ENCODE measurements around the gene BLOC1S3.
"Not testable (repeated sequence)": the region's sequence is repeated elsewhere in the genome, so short reads cannot be mapped to it uniquely, and the experiment has no call there.

Gene BLOC1S3

GRCh38 chr19:45218911-45219743 lies 40.5 kb downstream of the BLOC1S3 start:
- H3K27ac ChIP-seq: no peak overlapping the region
- TF ChIP-seq ZFX (IDR thresholded peaks at IDR 0.05; ENCODE audit: borderline replicate concordance): no peak
- TF ChIP-seq CTCF (IDR thresholded peaks at IDR 0.05): no peak

- no peak overlapping the region for H3K27ac ChIP-seq
- no peak for TF ChIP-seq ZFX (IDR thresholded peaks at IDR 0.05; ENCODE audit: borderline replicate concordance)
- TF ChIP-seq CTCF (IDR thresholded peaks at IDR 0.05): no peak
Measured at GRCh38 chr19:45222724-45223123, 44.1 kb downstream of the BLOC1S3 start.

- no peak for TF ChIP-seq ZFX (IDR thresholded peaks at IDR 0.05; ENCODE audit: borderline replicate concordance)
- TF ChIP-seq CTCF (IDR thresholded peaks at IDR 0.05): no peak
- H3K27ac ChIP-seq: no peak overlapping the region
Measured at GRCh38 chr19:45223879-45224278, 45.3 kb downstream of the BLOC1S3 start.

GRCh38 chr19:45224645-45225044 lies 46.1 kb downstream of the BLOC1S3 start:
- no peak overlapping the region for H3K27ac ChIP-seq
- TF ChIP-seq ZFX (IDR thresholded peaks at IDR 0.05; ENCODE audit: borderline replicate concordance) (no peak), CTCF (IDR thresholded peaks at IDR 0.05) (no peak)

GRCh38 chr19:45229056-45229455 lies 50.5 kb downstream of the BLOC1S3 start:
- not testable (repeated sequence) for H3K27ac ChIP-seq
